ENCODE data around the gene ANKUB1.

ANKUB1 gene

DNA sequence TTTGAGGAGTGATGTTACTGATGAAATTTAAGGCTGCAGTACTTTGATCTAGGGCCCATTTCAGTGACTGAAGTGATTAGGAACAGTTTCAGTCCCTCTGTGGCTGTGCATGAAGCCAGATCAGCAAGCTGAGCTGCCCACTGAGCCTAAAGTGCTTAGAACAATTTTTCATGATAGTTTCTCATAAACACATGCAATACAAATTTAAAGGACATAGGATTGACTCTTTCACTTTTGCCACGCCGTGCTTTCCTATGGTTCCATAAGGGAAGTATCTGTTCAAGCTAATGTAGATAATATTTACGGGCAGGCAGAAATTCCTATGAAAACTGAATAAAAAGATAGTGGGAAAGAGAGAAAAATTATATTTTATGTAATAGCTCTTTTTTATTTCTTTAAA is 10.6 kb downstream of the ANKUB1 start:
- no peak for DNase-seq (ENCODE audit: low spot score)
- CTCF ChIA-PET, result interaction anchor here (0.6 to 2.1 kb wide), 3 partner anchors 9 to 328 kb away, joined by 3 to 17 read pairs (median 3); no protein-coding TSS in a partner anchor
- POLR2A ChIA-PET (ENCODE audit: low non-redundant PET), result no interaction called here
- H3K27ac ChIP-seq, result no peak overlapping the region
- TF ChIP-seq, protein P1, sequence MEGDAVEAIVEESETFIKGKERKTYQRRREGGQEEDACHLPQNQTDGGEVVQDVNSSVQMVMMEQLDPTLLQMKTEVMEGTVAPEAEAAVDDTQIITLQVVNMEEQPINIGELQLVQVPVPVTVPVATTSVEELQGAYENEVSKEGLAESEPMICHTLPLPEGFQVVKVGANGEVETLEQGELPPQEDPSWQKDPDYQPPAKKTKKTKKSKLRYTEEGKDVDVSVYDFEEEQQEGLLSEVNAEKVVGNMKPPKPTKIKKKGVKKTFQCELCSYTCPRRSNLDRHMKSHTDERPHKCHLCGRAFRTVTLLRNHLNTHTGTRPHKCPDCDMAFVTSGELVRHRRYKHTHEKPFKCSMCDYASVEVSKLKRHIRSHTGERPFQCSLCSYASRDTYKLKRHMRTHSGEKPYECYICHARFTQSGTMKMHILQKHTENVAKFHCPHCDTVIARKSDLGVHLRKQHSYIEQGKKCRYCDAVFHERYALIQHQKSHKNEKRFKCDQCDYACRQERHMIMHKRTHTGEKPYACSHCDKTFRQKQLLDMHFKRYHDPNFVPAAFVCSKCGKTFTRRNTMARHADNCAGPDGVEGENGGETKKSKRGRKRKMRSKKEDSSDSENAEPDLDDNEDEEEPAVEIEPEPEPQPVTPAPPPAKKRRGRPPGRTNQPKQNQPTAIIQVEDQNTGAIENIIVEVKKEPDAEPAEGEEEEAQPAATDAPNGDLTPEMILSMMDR (conservative IDR thresholded peaks at IDR 0.05; ENCODE audit: low read depth), result no peak

DNA sequence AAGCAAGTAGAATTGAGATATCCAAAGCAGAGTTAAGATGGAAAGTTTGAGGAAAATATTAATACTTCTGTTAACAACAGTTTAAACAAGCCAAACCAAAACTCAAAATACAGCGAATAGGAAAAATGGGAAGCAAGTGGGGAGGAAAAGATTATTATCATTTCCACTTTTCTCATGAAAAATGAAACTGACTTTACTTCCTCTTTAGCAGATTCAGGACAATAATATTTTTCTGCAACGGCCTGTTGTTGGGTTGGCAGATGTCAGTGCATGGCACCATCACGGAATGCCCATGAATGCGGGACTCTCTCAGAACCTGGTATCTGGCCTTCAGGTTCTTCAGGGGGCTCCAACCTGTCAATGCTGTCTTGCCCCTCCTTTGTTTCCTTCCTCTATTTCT is 11.1 kb downstream of the ANKUB1 start:
- ChIA-PET CTCF (interaction anchor here (0.9 kb wide), 1 partner anchor 8 kb away, joined by 3 read pairs; no protein-coding TSS in a partner anchor), POLR2A (ENCODE audit: low non-redundant PET) (no interaction called here)
- no peak for DNase-seq (ENCODE audit: low spot score)
- TF ChIP-seq, protein P1 (conservative IDR thresholded peaks at IDR 0.05; ENCODE audit: low read depth), result no peak
- no peak overlapping the region for H3K27ac ChIP-seq

DNA sequence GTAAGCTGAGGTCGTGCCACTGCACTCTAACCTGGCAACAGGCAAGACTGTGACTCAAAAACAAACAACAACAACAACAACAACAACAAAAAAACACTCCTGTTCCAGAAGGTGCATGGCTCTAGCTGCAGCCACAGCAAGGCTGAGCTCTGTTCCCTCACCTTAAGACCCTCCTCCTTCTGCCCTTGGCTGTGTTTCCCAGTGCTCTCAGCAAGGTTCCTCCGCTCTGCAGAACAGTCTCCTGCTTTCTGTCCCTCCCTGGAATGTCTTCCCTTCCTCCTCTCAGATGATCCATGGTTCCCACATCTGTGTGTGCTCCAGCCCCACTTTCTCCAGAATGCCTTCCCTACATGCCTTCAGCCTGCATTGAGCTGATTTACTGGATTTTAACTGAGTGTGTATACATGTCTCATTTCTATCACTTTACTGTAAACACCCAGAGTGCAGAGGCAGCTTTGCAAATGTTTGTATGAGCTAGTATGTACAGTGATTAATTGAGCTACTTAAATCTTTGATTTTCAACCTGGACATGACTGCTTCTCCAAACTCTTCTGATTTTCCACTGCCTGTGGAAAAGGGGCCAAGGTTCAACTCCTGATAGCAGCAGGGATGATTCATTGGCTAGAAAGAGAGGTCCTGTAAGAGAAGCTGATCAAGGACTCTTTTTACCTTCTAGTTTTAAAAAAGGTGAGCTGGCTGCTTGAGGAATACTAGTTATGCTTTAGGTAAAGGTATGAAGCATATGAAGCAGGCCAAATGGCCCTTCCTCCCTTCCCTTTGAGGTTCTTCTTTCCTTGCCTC is 14.7 kb downstream of the ANKUB1 start:
- H3K27ac ChIP-seq, result no peak overlapping the region
- ChIA-PET POLR2A (ENCODE audit: low non-redundant PET) (no interaction called here), CTCF (no interaction called here)
- no peak for DNase-seq (ENCODE audit: low spot score)
- TF ChIP-seq, protein P1 (conservative IDR thresholded peaks at IDR 0.05; ENCODE audit: low read depth), result no peak

DNA sequence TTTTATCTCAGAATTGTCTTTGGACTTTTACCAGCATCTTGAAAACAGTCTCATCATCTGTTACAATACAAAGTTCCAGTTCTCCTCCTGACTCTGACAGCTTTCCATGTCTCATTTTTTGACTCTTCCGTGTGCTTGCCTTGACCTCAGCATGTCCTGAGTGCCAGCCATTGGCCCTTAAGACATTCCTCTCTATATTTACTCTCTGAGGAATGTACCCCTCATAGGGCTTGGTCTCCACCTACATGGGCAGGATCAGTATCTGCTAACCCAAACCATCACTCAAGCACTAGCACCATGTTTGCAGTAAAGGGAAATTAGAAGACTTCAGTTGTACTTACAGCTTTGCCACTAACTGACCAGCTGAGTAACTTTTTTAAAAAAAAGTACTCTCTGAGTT is 16.2 kb downstream of the ANKUB1 start:
- H3K27ac ChIP-seq, result no peak overlapping the region
- TF ChIP-seq, protein P1 (conservative IDR thresholded peaks at IDR 0.05; ENCODE audit: low read depth), result no peak
- POLR2A ChIA-PET (ENCODE audit: low non-redundant PET), result no interaction called here
- CTCF ChIA-PET, result interaction anchor here (0.6 kb wide), 1 partner anchor 1509 kb away, joined by 3 read pairs; no protein-coding TSS in a partner anchor
- no peak for DNase-seq (ENCODE audit: low spot score)

DNA sequence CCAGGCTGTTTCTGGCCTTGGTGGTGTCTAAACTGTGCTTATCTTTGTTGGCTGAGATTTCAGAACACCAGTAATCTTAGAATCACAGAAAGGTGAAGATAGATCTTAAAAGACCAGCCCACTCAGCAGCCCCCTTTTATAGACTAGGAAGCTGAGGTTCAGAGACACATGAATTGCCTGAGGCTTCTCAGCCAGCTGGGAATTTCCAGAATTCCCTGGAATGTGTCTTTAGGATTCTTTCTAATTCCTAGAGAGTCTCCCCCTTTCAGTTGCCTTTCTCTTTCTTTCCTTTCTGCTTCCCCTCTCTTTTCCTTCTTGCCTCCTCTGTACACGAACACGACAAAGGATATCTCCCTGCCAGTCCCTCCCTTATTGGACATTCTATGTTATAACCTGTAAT is 19.5 kb downstream of the ANKUB1 start:
- no peak overlapping the region for H3K27ac ChIP-seq
- POLR2A ChIA-PET (ENCODE audit: low non-redundant PET), result no interaction called here
- DNase-seq (ENCODE audit: low spot score), result no peak
- CTCF ChIA-PET, result interaction anchor here (0.6 to 2.5 kb wide), 5 partner anchors 9 to 136 kb away, joined by 3 to 13 read pairs (median 3); no protein-coding TSS in a partner anchor
- TF ChIP-seq, protein P1 (conservative IDR thresholded peaks at IDR 0.05; ENCODE audit: low read depth), result no peak

DNA sequence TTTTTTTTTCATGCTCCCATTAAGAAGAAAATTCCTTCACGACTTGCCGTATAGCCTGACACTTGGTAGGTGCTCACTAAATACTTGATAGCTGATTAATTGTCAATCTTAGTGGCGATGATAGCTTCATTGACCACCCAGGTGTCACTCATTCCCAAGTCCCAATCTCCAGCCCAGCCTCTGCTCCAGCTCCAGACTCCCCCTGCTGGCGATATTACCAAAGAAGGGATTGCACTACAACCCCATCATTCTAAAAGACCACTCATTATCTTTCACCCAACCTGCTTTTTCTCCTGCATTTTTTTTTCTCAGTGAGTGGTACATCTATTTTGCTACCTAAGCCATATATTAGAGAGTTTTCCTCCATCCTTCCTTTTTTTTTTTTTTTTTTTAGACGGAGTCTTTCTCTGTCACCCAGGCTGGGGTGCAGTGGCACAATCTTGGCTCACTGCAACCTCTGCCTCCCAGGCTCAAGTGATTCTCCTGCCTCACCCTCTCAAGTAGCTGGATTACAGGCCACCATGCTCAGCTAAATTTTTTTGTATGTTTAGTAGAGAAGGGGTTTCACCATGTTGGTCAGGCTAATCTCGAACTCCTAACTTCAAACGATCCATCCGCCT is 20.6 kb downstream of the ANKUB1 start:
- no peak overlapping the region for H3K27ac ChIP-seq
- CTCF ChIA-PET, result interaction anchor here (0.6 to 2.5 kb wide), 18 partner anchors 9 to 399 kb away, joined by 3 to 17 read pairs (median 4); no protein-coding TSS in a partner anchor
- TF ChIP-seq, protein P1 (conservative IDR thresholded peaks at IDR 0.05; ENCODE audit: low read depth), result peak; percentile 83
- POLR2A ChIA-PET (ENCODE audit: low non-redundant PET), result no interaction called here
- peak; percentile 57 for DNase-seq (ENCODE audit: low spot score)

Data from RWPE1 (cell line).